Bronchial epithelial cell (primary cell): ENCODE data around the gene CSTB. TPM values are rescaled to one million over a fixed set of nuclear protein-coding genes. Genes with fewer than 3 reads are reported as not detected.

ENCODE experiments used
- DNase-seq: peaks from one replicate; pipeline ENCODE4 v3.0.0-alpha.2; 2010; ENCODE audit warnings: low read depth
- FAIRE-seq: peaks from 2 replicates; lab custom pipeline; 2011; peaks lifted over from hg19 to GRCh38; lab: Jason Lieb, UNC
- H3K27me3 ChIP-seq: 2 replicates; pipeline ENCODE4 v1.5.1; 2011; ENCODE audit warnings: low read length; ENCODE audit not compliant: control insufficient read depth, insufficient read depth
- H3K36me3 ChIP-seq: 2 replicates; pipeline ENCODE4 v1.5.1; 2011; ENCODE audit warnings: low read length; ENCODE audit not compliant: control insufficient read depth, insufficient read depth
- H3K4me3 ChIP-seq: 2 replicates; pipeline ENCODE4 v1.5.1; 2011; ENCODE audit warnings: mild to moderate bottlenecking, low read depth, low read length, control low read depth
- total RNA-seq: library from RNA; depleted of rRNA; stranded (reverse); fragments of >200 nt; gene quantifications from 2 replicates; pipeline ENCODE4 v1.2.1, GENCODE V29; 2014
- TF ChIP-seq, protein P1 (sequence below): IDR thresholded peaks from 2 replicates; pipeline ENCODE4 v1.5.1; 2011; ENCODE audit warnings: mild to moderate bottlenecking, moderate library complexity, low read length, control low read depth, inconsistent platforms; ENCODE audit not compliant: insufficient read depth, severe bottlenecking

CSTB gene
- total RNA-seq, 1 donor from 2014 or later = 31.3 TPM

DNA sequence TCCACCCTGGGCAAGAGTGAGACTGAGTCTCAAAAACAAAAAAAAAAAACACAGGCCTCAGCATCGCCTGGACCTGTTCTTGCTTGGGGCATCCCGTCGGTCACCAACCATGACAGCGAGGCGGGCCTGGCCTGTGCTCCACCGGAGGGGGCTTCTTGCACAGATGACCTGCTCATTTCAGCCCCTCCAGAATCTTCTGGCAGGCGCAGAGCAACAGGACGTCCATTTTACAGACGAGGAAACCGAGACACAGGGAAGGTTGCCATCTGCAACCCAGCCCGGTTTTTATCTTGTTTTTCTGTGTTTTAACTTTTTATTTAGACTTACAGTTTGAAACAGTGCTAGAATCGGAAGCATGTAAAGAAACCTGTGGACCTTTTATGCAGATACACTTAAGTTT lies 918 bp downstream of the CSTB start:
- Histone ChIP-seq H3K36me3 (peaks cover 11% of the 10 kb centered on the region), H3K4me3 (peak overlapping the region; percentile 88), H3K27me3 (no peaks in the 10 kb centered on the region)
- no peak for FAIRE-seq
- TF ChIP-seq, protein P1, sequence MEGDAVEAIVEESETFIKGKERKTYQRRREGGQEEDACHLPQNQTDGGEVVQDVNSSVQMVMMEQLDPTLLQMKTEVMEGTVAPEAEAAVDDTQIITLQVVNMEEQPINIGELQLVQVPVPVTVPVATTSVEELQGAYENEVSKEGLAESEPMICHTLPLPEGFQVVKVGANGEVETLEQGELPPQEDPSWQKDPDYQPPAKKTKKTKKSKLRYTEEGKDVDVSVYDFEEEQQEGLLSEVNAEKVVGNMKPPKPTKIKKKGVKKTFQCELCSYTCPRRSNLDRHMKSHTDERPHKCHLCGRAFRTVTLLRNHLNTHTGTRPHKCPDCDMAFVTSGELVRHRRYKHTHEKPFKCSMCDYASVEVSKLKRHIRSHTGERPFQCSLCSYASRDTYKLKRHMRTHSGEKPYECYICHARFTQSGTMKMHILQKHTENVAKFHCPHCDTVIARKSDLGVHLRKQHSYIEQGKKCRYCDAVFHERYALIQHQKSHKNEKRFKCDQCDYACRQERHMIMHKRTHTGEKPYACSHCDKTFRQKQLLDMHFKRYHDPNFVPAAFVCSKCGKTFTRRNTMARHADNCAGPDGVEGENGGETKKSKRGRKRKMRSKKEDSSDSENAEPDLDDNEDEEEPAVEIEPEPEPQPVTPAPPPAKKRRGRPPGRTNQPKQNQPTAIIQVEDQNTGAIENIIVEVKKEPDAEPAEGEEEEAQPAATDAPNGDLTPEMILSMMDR = no peak
- DNase-seq = no peak

DNA sequence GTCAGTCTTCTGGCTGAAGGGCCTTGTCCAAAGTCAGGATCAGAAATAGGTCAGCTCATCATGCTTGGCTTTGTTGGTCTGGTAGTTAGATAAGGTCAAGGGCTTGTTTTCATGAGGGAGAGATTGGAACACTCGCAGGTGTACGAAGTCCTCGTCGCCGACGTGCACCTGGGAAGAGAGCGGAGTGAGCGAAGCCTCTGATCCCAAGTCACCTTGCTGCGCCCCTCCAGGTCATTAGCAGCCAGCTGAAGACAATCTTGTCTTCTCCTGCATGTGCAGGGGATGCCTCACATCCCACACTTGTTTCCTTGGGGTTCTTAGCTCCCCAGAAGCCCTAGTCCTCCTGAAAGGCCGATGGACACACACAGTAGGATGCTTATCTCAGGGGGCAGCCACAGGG lies 1.9 kb downstream of the CSTB start:
- H3K27me3 ChIP-seq = no peaks in the 10 kb centered on the region
- H3K36me3 ChIP-seq = peaks cover 11% of the 10 kb centered on the region
- no peak overlapping the region for H3K4me3 ChIP-seq
- TF ChIP-seq, protein P1 = no peak
- FAIRE-seq (no peak), DNase-seq (no peak)

DNA sequence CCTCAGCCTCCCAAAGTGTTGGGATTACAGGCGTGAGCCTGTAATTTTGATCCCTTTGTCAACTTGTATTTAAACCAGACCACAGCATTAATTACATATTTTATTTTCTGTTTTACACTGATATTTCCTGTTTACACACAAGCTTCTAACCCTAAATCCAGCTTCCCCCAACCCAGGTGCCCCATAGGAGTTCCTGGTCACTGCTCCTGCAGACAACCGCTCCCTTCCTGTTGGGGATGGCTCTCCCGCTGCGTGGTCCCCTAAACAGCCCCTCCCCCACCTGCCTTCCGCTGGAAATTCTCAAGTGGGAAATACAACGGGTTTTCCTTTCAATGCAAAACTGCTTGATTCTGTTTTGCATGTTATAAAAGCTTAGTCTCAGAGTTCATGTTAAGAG lies 3.7 kb downstream of the CSTB start:
- no peaks in the 10 kb centered on the region for H3K27me3 ChIP-seq
- FAIRE-seq (no peak), DNase-seq (no peak)
- H3K36me3 ChIP-seq = peaks cover 11% of the 10 kb centered on the region
- TF ChIP-seq, protein P1 = no peak
- H3K4me3 ChIP-seq = no peak overlapping the region

DNA sequence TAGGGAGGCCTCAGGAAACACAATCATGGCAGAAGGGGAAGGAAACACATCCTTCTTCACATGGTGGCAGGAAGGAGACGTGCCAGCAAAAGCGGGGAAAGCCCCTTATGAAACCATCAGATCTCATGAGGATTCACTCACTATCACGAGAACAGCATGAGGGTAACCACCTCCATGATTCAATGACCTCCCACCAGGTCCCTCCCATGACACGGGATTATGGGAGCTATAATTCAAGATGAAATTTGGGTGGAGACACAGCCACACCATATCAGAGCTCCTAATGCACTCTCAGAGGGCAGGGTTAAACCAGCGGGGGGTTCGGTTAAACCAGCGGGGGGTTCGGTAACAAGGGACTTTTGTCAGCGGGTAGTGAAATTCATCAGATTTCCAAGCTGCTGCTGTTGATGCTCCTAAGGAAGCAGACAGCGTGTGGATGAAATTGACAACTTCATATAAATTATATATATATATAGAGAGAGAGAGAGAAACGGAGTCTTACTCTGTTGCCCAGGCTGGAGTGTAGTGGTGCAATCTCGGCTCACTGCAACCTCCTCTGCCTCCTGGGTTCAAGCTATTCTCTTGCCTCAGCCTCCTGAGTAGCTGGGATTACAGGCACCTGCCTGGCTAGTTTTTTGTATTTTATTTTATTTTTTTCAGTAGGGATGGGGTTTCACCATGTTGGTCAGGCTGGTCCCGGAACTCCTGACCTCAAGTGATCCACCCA lies 4.2 kb downstream of the CSTB start:
- no peaks in the 10 kb centered on the region for H3K27me3 ChIP-seq
- TF ChIP-seq, protein P1 = no peak
- H3K36me3 ChIP-seq = peaks cover 11% of the 10 kb centered on the region
- DNase-seq (no peak), FAIRE-seq (no peak)
- no peak overlapping the region for H3K4me3 ChIP-seq

DNA sequence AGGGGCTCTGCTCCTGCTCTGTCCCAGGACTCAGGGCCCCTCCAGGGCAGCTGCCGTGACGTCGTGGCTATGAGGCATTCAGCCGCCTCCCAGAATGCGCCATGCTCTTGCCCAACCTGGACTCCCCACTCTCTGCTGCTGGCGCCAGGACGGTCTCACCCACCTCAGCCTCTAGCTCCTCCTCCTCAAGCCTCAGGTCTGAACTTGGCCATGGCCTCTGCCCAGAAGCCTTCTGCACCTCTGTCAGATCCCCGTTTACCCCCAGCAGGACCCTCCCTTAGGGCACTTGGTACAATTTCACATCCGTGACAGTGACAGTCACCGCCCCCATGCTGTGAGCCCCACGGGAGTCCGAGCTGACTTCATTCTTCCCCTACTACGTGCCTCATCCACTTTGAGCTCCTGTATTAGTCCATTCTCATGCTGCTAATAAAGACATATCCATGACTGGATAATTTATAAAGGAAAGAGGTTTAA lies 4.9 kb downstream of the CSTB start:
- Histone ChIP-seq H3K27me3 (no peaks in the 10 kb centered on the region), H3K4me3 (no peak overlapping the region), H3K36me3 (peaks cover 11% of the 10 kb centered on the region)
- DNase-seq (peak; percentile 60), FAIRE-seq (no peak)
- TF ChIP-seq, protein P1 = no peak

DNA sequence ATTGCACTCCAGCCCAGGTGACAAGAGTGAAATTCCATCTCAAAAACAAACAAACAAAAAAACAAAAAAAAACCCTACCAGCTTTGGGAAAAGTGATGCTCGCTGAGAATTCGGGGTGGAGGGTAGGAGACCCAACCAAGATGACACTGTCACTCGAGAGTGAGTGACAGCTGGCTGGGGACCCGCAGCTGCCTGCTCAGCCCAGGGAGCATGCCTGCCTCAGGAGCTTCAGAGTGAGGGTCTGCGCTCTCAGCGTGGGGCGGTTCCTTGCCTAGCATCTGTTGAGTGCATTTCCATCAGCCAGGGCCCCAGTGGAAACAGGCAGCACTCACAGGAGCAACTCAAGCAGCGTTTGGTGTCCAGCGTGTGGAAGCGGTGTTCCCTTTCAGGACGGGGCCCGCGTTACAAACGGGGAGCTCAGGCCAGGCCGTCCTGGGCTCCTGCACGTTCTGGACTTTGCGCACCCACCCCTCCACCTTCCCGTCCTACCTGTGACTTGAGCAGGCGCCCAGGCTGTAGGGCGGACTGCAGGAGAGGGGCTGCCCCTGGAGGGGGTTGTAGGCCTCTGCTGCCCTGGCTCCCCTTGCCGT lies 5.9 kb downstream of the CSTB start:
- no peaks in the 10 kb centered on the region for H3K27me3 ChIP-seq
- no peak overlapping the region for H3K4me3 ChIP-seq
- TF ChIP-seq, protein P1 = no peak
- H3K36me3 ChIP-seq = peaks cover 11% of the 10 kb centered on the region
- DNase-seq (no peak), FAIRE-seq (no peak)
